Suppressor macrophage (primary cell): ENCODE data around the gene SSBP3.

Experiments used
- DNase-seq, 4 experiments: peaks; one replicate each; pipeline ENCODE4 v3.0.0-alpha.2; 2020 to 2022

The SSBP3 gene

GRCh38 chr1:54328066-54328636 is 78.0 kb downstream of the SSBP3 start:
- no peak for DNase-seq

- no peak for DNase-seq
Observed at GRCh38 chr1:54327386-54328065, 78.7 kb downstream of the SSBP3 start.

GRCh38 chr1:54326543-54327385 is 79.4 kb downstream of the SSBP3 start:
- DNase-seq = no peak

- DNase-seq = no peak
Observed at GRCh38 chr1:54325703-54326461, 80.3 kb downstream of the SSBP3 start.

GRCh38 chr1:54325284-54325683 is 80.9 kb downstream of the SSBP3 start:
- DNase-seq = no peak

- no peak for DNase-seq
Observed at GRCh38 chr1:54324251-54325140, 81.7 kb downstream of the SSBP3 start.

- no peak for DNase-seq
Observed at GRCh38 chr1:54323921-54324250, 82.3 kb downstream of the SSBP3 start.

GRCh38 chr1:54323324-54323739 is 82.9 kb downstream of the SSBP3 start:
- DNase-seq = no peak

- no peak for DNase-seq
Observed at GRCh38 chr1:54318246-54318814, 87.9 kb downstream of the SSBP3 start.

GRCh38 chr1:54317084-54317483 is 89.1 kb downstream of the SSBP3 start:
- no peak for DNase-seq

GRCh38 chr1:54315099-54315498 is 91.1 kb downstream of the SSBP3 start:
- no peak for DNase-seq

GRCh38 chr1:54314696-54315095 is 91.5 kb downstream of the SSBP3 start:
- no peak for DNase-seq

- no peak for DNase-seq
Observed at GRCh38 chr1:54312796-54313316, 93.3 kb downstream of the SSBP3 start.

- no peak for DNase-seq
Observed at GRCh38 chr1:54311506-54311905, 94.7 kb downstream of the SSBP3 start.

GRCh38 chr1:54310439-54311328 is 95.5 kb downstream of the SSBP3 start:
- DNase-seq = peak; percentile 36 to 62 (median 45)

- no peak for DNase-seq
Observed at GRCh38 chr1:54309631-54310366, 96.4 kb downstream of the SSBP3 start.

- no peak for DNase-seq
Observed at GRCh38 chr1:54307305-54307704, 98.9 kb downstream of the SSBP3 start.

- DNase-seq = no peak
Observed at GRCh38 chr1:54305906-54306514, 100.2 kb downstream of the SSBP3 start.

GRCh38 chr1:54304518-54304917 is 101.7 kb downstream of the SSBP3 start:
- DNase-seq = no peak
